Bronchial epithelial cell (primary cell): ENCODE data around the gene ZNF407. TPM values are rescaled to one million over a fixed set of nuclear protein-coding genes. Genes with fewer than 3 reads are reported as not detected.

Source experiments
- DNase-seq: peaks from one replicate; pipeline ENCODE4 v3.0.0-alpha.2; 2010; ENCODE audit warnings: low read depth
- FAIRE-seq: peaks from 2 replicates; lab custom pipeline; 2011; peaks lifted over from hg19 to GRCh38; lab: Jason Lieb, UNC
- H3K27me3 ChIP-seq: 2 replicates; pipeline ENCODE4 v1.5.1; 2011; ENCODE audit warnings: low read length; ENCODE audit not compliant: control insufficient read depth, insufficient read depth
- H3K36me3 ChIP-seq: 2 replicates; pipeline ENCODE4 v1.5.1; 2011; ENCODE audit warnings: low read length; ENCODE audit not compliant: control insufficient read depth, insufficient read depth
- H3K4me3 ChIP-seq: 2 replicates; pipeline ENCODE4 v1.5.1; 2011; ENCODE audit warnings: mild to moderate bottlenecking, low read depth, low read length, control low read depth
- CTCF ChIP-seq: IDR thresholded peaks from 2 replicates; pipeline ENCODE4 v1.5.1; 2011; ENCODE audit warnings: mild to moderate bottlenecking, moderate library complexity, low read length, control low read depth, inconsistent platforms; ENCODE audit not compliant: insufficient read depth, severe bottlenecking
- total RNA-seq: library from RNA; depleted of rRNA; stranded (reverse); fragments of >200 nt; gene quantifications from 2 replicates; pipeline ENCODE4 v1.2.1, GENCODE V29; 2014

Gene ZNF407
- total RNA-seq, 1 donor from 2014 or later = 10.0 TPM

- TF ChIP-seq CTCF = no peak
- Histone ChIP-seq H3K27me3 (no peaks in the 10 kb centered on the region), H3K36me3 (no peaks in the 10 kb centered on the region), H3K4me3 (no peak overlapping the region)
- DNase-seq (peak; percentile 57), FAIRE-seq (no peak)
Observed at GRCh38 chr18:74806073-74806472, 208.4 kb downstream of the ZNF407 start.

GRCh38 chr18:74806700-74807416, 209.2 kb downstream of the ZNF407 start:
- no peaks in the 10 kb centered on the region for H3K27me3 ChIP-seq
- H3K36me3 ChIP-seq = no peaks in the 10 kb centered on the region
- FAIRE-seq (no peak), DNase-seq (peak; percentile 98)
- no peak overlapping the region for H3K4me3 ChIP-seq
- no peak for TF ChIP-seq CTCF

- Histone ChIP-seq H3K27me3 (no peaks in the 10 kb centered on the region), H3K36me3 (no peaks in the 10 kb centered on the region), H3K4me3 (no peak overlapping the region)
- no peak for DNase-seq
- no peak for FAIRE-seq
- TF ChIP-seq CTCF = no peak
Observed at GRCh38 chr18:74817576-74817975, 219.9 kb downstream of the ZNF407 start.

- no peak for TF ChIP-seq CTCF
- FAIRE-seq = no peak
- H3K27me3 ChIP-seq = no peaks in the 10 kb centered on the region
- no peaks in the 10 kb centered on the region for H3K36me3 ChIP-seq
- no peak overlapping the region for H3K4me3 ChIP-seq
- peak; percentile 52 for DNase-seq
Observed at GRCh38 chr18:74818516-74819175, 221.0 kb downstream of the ZNF407 start.

- Histone ChIP-seq H3K4me3 (no peak overlapping the region), H3K27me3 (no peaks in the 10 kb centered on the region), H3K36me3 (no peaks in the 10 kb centered on the region)
- no peak for FAIRE-seq
- peak; percentile 19 for DNase-seq
- peak; percentile 62 for TF ChIP-seq CTCF
Observed at GRCh38 chr18:74819433-74820059, 221.9 kb downstream of the ZNF407 start.
